ENCODE data around the gene NPDC1.

The NPDC1 gene

GRCh38 chr9:137070201-137070905 lies 24.4 kb upstream of the NPDC1 start, which contains the start of gene SAPCD2:
SAPCD2 (minus strand) TSS chr9:137070557; CDS start chr9:137070460, 97 bp downstream.
- peak; percentile 80 for TF ChIP-seq POLR2AphosphoS5 (IDR thresholded peaks at IDR 0.05; ENCODE audit: low read depth, low read length)
- TF ChIP-seq SIN3A (IDR thresholded peaks at IDR 0.05; ENCODE audit: borderline replicate concordance, insufficient read depth, low read length) = no peak; the same call in 1 of the 2 replicates
- no peak for TF ChIP-seq FOXP2 (optimal IDR thresholded peaks at IDR 0.05; ENCODE audit: borderline replicate concordance, extremely low read depth, extremely low read length, insufficient read depth)
- TF ChIP-seq, protein P1, sequence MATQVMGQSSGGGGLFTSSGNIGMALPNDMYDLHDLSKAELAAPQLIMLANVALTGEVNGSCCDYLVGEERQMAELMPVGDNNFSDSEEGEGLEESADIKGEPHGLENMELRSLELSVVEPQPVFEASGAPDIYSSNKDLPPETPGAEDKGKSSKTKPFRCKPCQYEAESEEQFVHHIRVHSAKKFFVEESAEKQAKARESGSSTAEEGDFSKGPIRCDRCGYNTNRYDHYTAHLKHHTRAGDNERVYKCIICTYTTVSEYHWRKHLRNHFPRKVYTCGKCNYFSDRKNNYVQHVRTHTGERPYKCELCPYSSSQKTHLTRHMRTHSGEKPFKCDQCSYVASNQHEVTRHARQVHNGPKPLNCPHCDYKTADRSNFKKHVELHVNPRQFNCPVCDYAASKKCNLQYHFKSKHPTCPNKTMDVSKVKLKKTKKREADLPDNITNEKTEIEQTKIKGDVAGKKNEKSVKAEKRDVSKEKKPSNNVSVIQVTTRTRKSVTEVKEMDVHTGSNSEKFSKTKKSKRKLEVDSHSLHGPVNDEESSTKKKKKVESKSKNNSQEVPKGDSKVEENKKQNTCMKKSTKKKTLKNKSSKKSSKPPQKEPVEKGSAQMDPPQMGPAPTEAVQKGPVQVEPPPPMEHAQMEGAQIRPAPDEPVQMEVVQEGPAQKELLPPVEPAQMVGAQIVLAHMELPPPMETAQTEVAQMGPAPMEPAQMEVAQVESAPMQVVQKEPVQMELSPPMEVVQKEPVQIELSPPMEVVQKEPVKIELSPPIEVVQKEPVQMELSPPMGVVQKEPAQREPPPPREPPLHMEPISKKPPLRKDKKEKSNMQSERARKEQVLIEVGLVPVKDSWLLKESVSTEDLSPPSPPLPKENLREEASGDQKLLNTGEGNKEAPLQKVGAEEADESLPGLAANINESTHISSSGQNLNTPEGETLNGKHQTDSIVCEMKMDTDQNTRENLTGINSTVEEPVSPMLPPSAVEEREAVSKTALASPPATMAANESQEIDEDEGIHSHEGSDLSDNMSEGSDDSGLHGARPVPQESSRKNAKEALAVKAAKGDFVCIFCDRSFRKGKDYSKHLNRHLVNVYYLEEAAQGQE (IDR thresholded peaks at IDR 0.05; ENCODE audit: insufficient read depth in 1 of 2, low read depth in 2 of 2, low read length in 2 of 2) = peak in 1 of 2 experiments; percentile 59; a peak in 1 of 4 replicates
- peak; percentile 69; the same call in 1 of the 2 replicates for TF ChIP-seq TAF1 (IDR thresholded peaks at IDR 0.05; ENCODE audit: borderline replicate concordance, insufficient read depth, low read length)

- TF ChIP-seq, protein P1 (IDR thresholded peaks at IDR 0.05; ENCODE audit: insufficient read depth in 1 of 2, low read depth in 2 of 2, low read length in 2 of 2) = no peak
- TF ChIP-seq FOXP2 (optimal IDR thresholded peaks at IDR 0.05; ENCODE audit: borderline replicate concordance, extremely low read depth, extremely low read length, insufficient read depth) (no peak), SIN3A (IDR thresholded peaks at IDR 0.05; ENCODE audit: borderline replicate concordance, insufficient read depth, low read length) (no peak), POLR2AphosphoS5 (IDR thresholded peaks at IDR 0.05; ENCODE audit: low read depth, low read length) (no peak), TAF1 (IDR thresholded peaks at IDR 0.05; ENCODE audit: borderline replicate concordance, insufficient read depth, low read length) (no peak)
Observed at GRCh38 chr9:137069508-137070091, 23.6 kb upstream of the NPDC1 start.

GRCh38 chr9:137068539-137069507 lies 22.8 kb upstream of the NPDC1 start:
- TF ChIP-seq FOXP2 (optimal IDR thresholded peaks at IDR 0.05; ENCODE audit: borderline replicate concordance, extremely low read depth, extremely low read length, insufficient read depth) = no peak
- TF ChIP-seq SIN3A (IDR thresholded peaks at IDR 0.05; ENCODE audit: borderline replicate concordance, insufficient read depth, low read length) = no peak
- TF ChIP-seq TAF1 (IDR thresholded peaks at IDR 0.05; ENCODE audit: borderline replicate concordance, insufficient read depth, low read length) = no peak
- TF ChIP-seq, protein P1 (IDR thresholded peaks at IDR 0.05; ENCODE audit: insufficient read depth in 1 of 2, low read depth in 2 of 2, low read length in 2 of 2) = no peak
- TF ChIP-seq POLR2AphosphoS5 (IDR thresholded peaks at IDR 0.05; ENCODE audit: low read depth, low read length) = no peak

DNA sequence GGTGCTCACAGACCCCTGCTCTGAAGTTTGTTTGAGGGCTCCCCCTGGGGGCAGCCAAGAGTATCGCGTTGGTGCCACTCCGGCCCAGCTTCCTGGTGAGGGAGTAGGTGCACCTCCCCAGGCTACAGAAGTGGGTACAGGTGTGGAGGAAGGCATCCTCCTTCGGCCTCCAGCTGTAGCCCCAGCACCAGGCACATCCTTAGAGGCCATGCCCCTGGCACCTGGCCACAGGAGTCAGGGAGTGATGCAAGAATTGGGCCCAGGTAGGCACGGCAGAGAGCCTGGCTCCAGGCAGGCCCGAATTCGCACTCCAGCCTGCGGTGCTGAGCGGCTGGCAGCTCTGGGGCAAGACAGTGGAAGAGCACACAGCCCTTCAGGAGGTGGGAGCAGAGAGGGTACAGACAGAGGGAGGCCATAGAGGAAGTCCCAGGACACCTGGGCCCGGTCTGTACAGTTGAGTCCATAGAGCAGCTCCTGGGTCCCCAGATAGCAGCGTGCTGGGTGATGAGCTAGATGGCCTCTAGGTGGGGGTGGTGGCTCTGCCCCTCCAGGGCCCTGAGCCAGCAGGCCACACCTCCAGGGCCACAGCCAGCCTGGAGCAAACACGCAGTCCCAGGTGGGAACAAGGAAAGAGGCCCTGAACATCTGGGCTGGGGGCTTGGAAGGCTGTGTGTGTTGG lies 22.0 kb upstream of the NPDC1 start:
- TF ChIP-seq TAF1 (IDR thresholded peaks at IDR 0.05; ENCODE audit: borderline replicate concordance, insufficient read depth, low read length) = no peak
- TF ChIP-seq, protein P1 (IDR thresholded peaks at IDR 0.05; ENCODE audit: insufficient read depth in 1 of 2, low read depth in 2 of 2, low read length in 2 of 2) = peak; percentile 54 to 69; a peak in 3 of 4 replicates
